ENCODE measurements around the gene SLC45A2. TPM values are rescaled to one million over a fixed set of nuclear protein-coding genes. Genes with fewer than 3 reads are reported as not detected.

SLC45A2 gene
- total and polyA plus RNA-seq, 2 of the 8 experiments (the other 6 are each of a cell fraction or from before 2014, with no cell fraction given): 0.09 TPM; not detected in 1

GRCh38 chr5:34002629-34003328 lies 18.3 kb upstream of the SLC45A2 start:
- H4K91ac ChIP-seq (replicated peaks; ENCODE audit: insufficient read length, low read length): no peak overlapping the region
- ChIA-PET CTCF (ENCODE audit: partially characterized antibody) (interaction anchor here (1.0 kb wide), 1 partner anchor 13 kb away, joined by 3 read pairs; no protein-coding TSS in a partner anchor), POLR2A (ENCODE audit: partially characterized antibody) (no interaction called here)
- H2BK15ac ChIP-seq (ENCODE audit: low read length): no peak overlapping the region
- H3K23me2 ChIP-seq (ENCODE audit: low read depth, low read length): no peaks in the 10 kb centered on the region; the same call in 1 of the 2 replicates
- H2BK20ac ChIP-seq (ENCODE audit: low read length): peak overlapping the region; percentile 34; the same call in 1 of the 2 replicates
- no peak for TF ChIP-seq SP4 (IDR thresholded peaks at IDR 0.05; ENCODE audit: low read length)
- TF ChIP-seq EZH2 (IDR thresholded peaks at IDR 0.05; ENCODE audit: low read depth, low read length, severe bottlenecking): no peak
- TF ChIP-seq SRF (IDR thresholded peaks at IDR 0.05; ENCODE audit: low read depth, low read length): no peak
- no peak for TF ChIP-seq GTF2F1 (IDR thresholded peaks at IDR 0.05; ENCODE audit: borderline replicate concordance, low read depth, low read length)
- no peak overlapping the region for H3K4me3 ChIP-seq (ENCODE audit: extremely low read depth in 1 of 4, insufficient read depth in 2 of 4, low read depth in 3 of 4, low read length in 4 of 4)
- H4K8ac ChIP-seq (ENCODE audit: extremely low read depth, insufficient read depth, low read length): no peak overlapping the region
- peaks cover 1 to 5% (median 4%) of the 10 kb centered on the region in 4 experiments; a peak in 5 of 7 replicates for H3K4me1 ChIP-seq (replicated peaks in 1 of 4; ENCODE audit: control insufficient read depth in 3 of 4, insufficient read depth in 4 of 4, low read length in 3 of 4)
- no peak overlapping the region for H3K14ac ChIP-seq (ENCODE audit: insufficient read length)
- H4K20me1 ChIP-seq (replicated peaks in 1 of 2; ENCODE audit: control insufficient read depth in 1 of 2, insufficient read depth in 2 of 2, low read length in 2 of 2): no peaks in the 10 kb centered on the region
- no peak overlapping the region for H2BK5ac ChIP-seq (ENCODE audit: low read depth, low read length)
- no peaks in the 10 kb centered on the region for H3K9me3 ChIP-seq (ENCODE audit: insufficient read depth in 2 of 2, low read depth in 1 of 2, low read length in 1 of 2)
- H2AK5ac ChIP-seq (ENCODE audit: low read depth, low read length): no peak overlapping the region
- no peak overlapping the region for H4K5ac ChIP-seq (ENCODE audit: insufficient read length, low read depth, low read length)
- peaks cover 0 to 17% (median 3%) of the 10 kb centered on the region in 4 experiments; a peak in 5 of 8 replicates for H3K36me3 ChIP-seq (ENCODE audit: control insufficient read depth in 2 of 4, insufficient read depth in 4 of 4, low read length in 3 of 4)
- H3K27ac ChIP-seq (ENCODE audit: low read depth, low read length): no peak overlapping the region
- no peak overlapping the region for H2BK120ac ChIP-seq (replicated peaks; ENCODE audit: low read depth, low read length)
- no peak overlapping the region for H3K4me2 ChIP-seq (ENCODE audit: insufficient read depth in 1 of 2, low read depth in 2 of 2, low read length in 2 of 2)
- no peak overlapping the region for H2BK12ac ChIP-seq (ENCODE audit: low read depth, low read length)
- H3K27me3 ChIP-seq (replicated peaks in 1 of 4; ENCODE audit: control insufficient read depth in 3 of 4, extremely low read depth in 1 of 4, insufficient read depth in 3 of 4, low read length in 3 of 4): no peaks in the 10 kb centered on the region
- DNase-seq (ENCODE audit: low read depth in 1 of 2, low spot score in 2 of 2) (no peak), FAIRE-seq (no peak)
- no peaks in the 10 kb centered on the region for H3K79me2 ChIP-seq (ENCODE audit: control insufficient read depth in 1 of 2, insufficient read depth in 2 of 2, low read length in 2 of 2)
- no peak overlapping the region for H3K56ac ChIP-seq (replicated peaks; ENCODE audit: insufficient read length, low read depth, low read length)
- H2AFZ ChIP-seq (ENCODE audit: low read length): no peak overlapping the region
- H3K9ac ChIP-seq (replicated peaks in 1 of 4; ENCODE audit: extremely low read depth in 1 of 4, low read depth in 3 of 4, low read length in 3 of 4): no peak overlapping the region
- no peak overlapping the region for H3K18ac ChIP-seq (ENCODE audit: extremely low read depth, low read length)
- H3K4ac ChIP-seq (replicated peaks; ENCODE audit: insufficient read length, low read depth, low read length): no peak overlapping the region
- no peaks in the 10 kb centered on the region for H3K79me1 ChIP-seq (ENCODE audit: low read depth, low read length)
- WGBS, 2 experiments (ENCODE audit: extremely low coverage in 1 of 2, insufficient coverage in 1 of 2, insufficient read length in 1 of 2, insufficient replicate concordance in 2 of 2, low coverage in 1 of 2, low lambda C conversion rate in 2 of 2, missing lambda C conversion rate in 1 of 2): 90% methylated on average over 10 of the region's 10 CpGs; no CpG with 5 or more reads in 1 of the 2 experiments
- H3K23ac ChIP-seq (ENCODE audit: insufficient read length): no peak overlapping the region
